ENCODE measurements around the gene CFLAR. TPM values are rescaled to one million over a fixed set of nuclear protein-coding genes. Genes with fewer than 3 reads are reported as not detected.
"Not testable (repeated sequence)": the region's sequence is repeated elsewhere in the genome, so short reads cannot be mapped to it uniquely, and the experiment has no call there.

Gene CFLAR
- total RNA-seq, 1 donor from 2014 or later: 187 TPM

- DNase-seq (ENCODE audit: low spot score): no peak
Observed at GRCh38 chr2:201182650-201183364, 66.8 kb downstream of the CFLAR start, which contains the start of gene CASP10. CASP10 (plus strand) TSS chr2:201183141; CDS start chr2:201185778, 2,637 bp downstream.

- DNase-seq (ENCODE audit: low spot score): no peak
Observed at GRCh38 chr2:201183365-201183727, 67.4 kb downstream of the CFLAR start.

GRCh38 chr2:201183835-201184234 lies 67.9 kb downstream of the CFLAR start:
- DNase-seq (ENCODE audit: low spot score): not testable (repeated sequence)

GRCh38 chr2:201184248-201184647 lies 68.3 kb downstream of the CFLAR start:
- not testable (repeated sequence) for DNase-seq (ENCODE audit: low spot score)

GRCh38 chr2:201185863-201186262 lies 69.9 kb downstream of the CFLAR start:
- DNase-seq (ENCODE audit: low spot score): no peak

- DNase-seq (ENCODE audit: low spot score): no peak
Observed at GRCh38 chr2:201186982-201187381, 71.0 kb downstream of the CFLAR start.

GRCh38 chr2:201188449-201188848 lies 72.5 kb downstream of the CFLAR start:
- DNase-seq (ENCODE audit: low spot score): no peak

- no peak for DNase-seq (ENCODE audit: low spot score)
Observed at GRCh38 chr2:201191132-201191875, 75.3 kb downstream of the CFLAR start.

- no peak for DNase-seq (ENCODE audit: low spot score)
Observed at GRCh38 chr2:201194097-201194496, 78.1 kb downstream of the CFLAR start.

- no peak for DNase-seq (ENCODE audit: low spot score)
Observed at GRCh38 chr2:201195331-201195730, 79.4 kb downstream of the CFLAR start.

GRCh38 chr2:201196003-201196402 lies 80.0 kb downstream of the CFLAR start:
- no peak for DNase-seq (ENCODE audit: low spot score)

GRCh38 chr2:201196803-201197202 lies 80.8 kb downstream of the CFLAR start:
- no peak for DNase-seq (ENCODE audit: low spot score)

- DNase-seq (ENCODE audit: low spot score): no peak
Observed at GRCh38 chr2:201197781-201198180, 81.8 kb downstream of the CFLAR start.

GRCh38 chr2:201199847-201200246 lies 83.9 kb downstream of the CFLAR start:
- DNase-seq (ENCODE audit: low spot score): no peak

GRCh38 chr2:201200345-201200744 lies 84.4 kb downstream of the CFLAR start:
- DNase-seq (ENCODE audit: low spot score): no peak

GRCh38 chr2:201201371-201201770 lies 85.4 kb downstream of the CFLAR start:
- no peak for DNase-seq (ENCODE audit: low spot score)

- no peak for DNase-seq (ENCODE audit: low spot score)
Observed at GRCh38 chr2:201203916-201204654, 88.1 kb downstream of the CFLAR start.

- no peak for DNase-seq (ENCODE audit: low spot score)
Observed at GRCh38 chr2:201204655-201205514, 88.9 kb downstream of the CFLAR start.

GRCh38 chr2:201205515-201205849 lies 89.5 kb downstream of the CFLAR start:
- no peak for DNase-seq (ENCODE audit: low spot score)

- DNase-seq (ENCODE audit: low spot score): no peak
Observed at GRCh38 chr2:201208563-201209252, 92.7 kb downstream of the CFLAR start.

GRCh38 chr2:201215963-201216362 lies 100.0 kb downstream of the CFLAR start:
- no peak for DNase-seq (ENCODE audit: low spot score)
